CD4-positive, alpha-beta T cell (primary cell): ENCODE measurements around the gene TSSC4. TPM values are rescaled to one million over a fixed set of nuclear protein-coding genes. Genes with fewer than 3 reads are reported as not detected.

Experiments
- ATAC-seq: fragments of 200-7000 bp; cut with Tn5 transposase; one replicate; pipeline ENCODE4 v1.10.0; 2022; ENCODE audit warnings: mild to moderate bottlenecking; ENCODE audit not compliant: poor library complexity
- CTCF ChIA-PET: fragments of 350-600 bp; sonication (Branson Sonifier 250); formaldehyde crosslinking; loops from one replicate; lab custom pipeline; 2021; ENCODE audit warnings: antibody characterized with exemption, inconsistent platforms; lab: Charles Lee
- POLR2A ChIA-PET: fragments of 350-600 bp; sonication (Branson Sonifier 250); formaldehyde crosslinking; loops from one replicate; lab custom pipeline; 2021; ENCODE audit warnings: antibody characterized with exemption, inconsistent platforms; lab: Charles Lee
- DNase-seq, 14 experiments: peaks; one replicate each; pipeline ENCODE4 v3.0.0-alpha.2; 2013 to 2020; ENCODE audit warnings: mixed read lengths in 2 of 14
- H3K27ac ChIP-seq, 2 donors: one replicate each; pipeline versions ENCODE4 v1.5.1 to v1.7.0; 2013; ENCODE audit warnings: low read length in 2 of 2, low read depth in 1 of 2, mild to moderate bottlenecking in 1 of 2
- H3K27me3 ChIP-seq, 2 experiments: 1 replicate in 1 of 2; 2 replicates in 1 of 2; pipeline versions ENCODE4 v1.6.1 to v1.7.0; 2013; ENCODE audit warnings: low read length in 2 of 2, control low read depth in 1 of 2, mild to moderate bottlenecking in 1 of 2, moderate library complexity in 1 of 2; ENCODE audit not compliant: insufficient read depth in 2 of 2, control insufficient read depth in 1 of 2
- H3K36me3 ChIP-seq: one replicate; pipeline ENCODE4 v1.6.1; 2013; ENCODE audit warnings: low read length, control low read depth; ENCODE audit not compliant: insufficient read depth
- H3K4me1 ChIP-seq: one replicate; pipeline ENCODE4 v1.6.1; 2013; ENCODE audit warnings: low read length, control low read depth; ENCODE audit not compliant: insufficient read depth
- H3K4me3 ChIP-seq: one replicate; pipeline ENCODE4 v1.5.1; 2013; ENCODE audit warnings: mild to moderate bottlenecking, low read length, moderate library complexity
- H3K9me3 ChIP-seq, 2 experiments: 1 replicate in 1 of 2; 2 replicates in 1 of 2; pipeline versions ENCODE4 v1.6.1 to v1.7.0; 2013; ENCODE audit warnings: low read length in 2 of 2, mild to moderate bottlenecking in 2 of 2, control low read depth in 1 of 2, moderate library complexity in 1 of 2; ENCODE audit not compliant: control insufficient read depth in 1 of 2, insufficient read depth in 1 of 2
- H3K27ac Mint-ChIP-seq: one replicate; pipeline ENCODE4 v1.8.0; 2020; ENCODE audit warnings: mixed read lengths
- H3K27me3 Mint-ChIP-seq: one replicate; pipeline ENCODE4 v1.8.0; 2021; ENCODE audit warnings: mixed read lengths
- H3K36me3 Mint-ChIP-seq: one replicate; pipeline ENCODE4 v1.8.0; 2021; ENCODE audit warnings: low read depth, mixed read lengths
- H3K4me1 Mint-ChIP-seq: one replicate; pipeline ENCODE4 v1.8.0; 2021; ENCODE audit warnings: low read depth, mixed read lengths
- H3K4me3 Mint-ChIP-seq: one replicate; pipeline ENCODE4 v1.8.0; 2020; ENCODE audit warnings: mild to moderate bottlenecking, mixed read lengths
- H3K9me3 Mint-ChIP-seq: one replicate; pipeline ENCODE4 v1.8.0; 2020; ENCODE audit warnings: mixed read lengths
- intact Hi-C, 2 experiments: fragments of 100-400 bp; cut with DNase I in 1 of 2; cut with micrococcal nuclease in 1 of 2; formaldehyde crosslinking; loops; one replicate each; pipeline versions ENCODE4 v1.15.1 to v1.9.0; 2023 to 2025; cut with DNase I, micrococcal nuclease
- total RNA-seq, 174 experiments: library from RNA in 2 of 174; stranded (reverse) in 2 of 174; gene quantifications; one replicate each; pipeline ENCODE4 v1.2.3 and lab custom pipeline; 2021 to 2026
- TF ChIP-seq, protein P1 (sequence below): fragments of 200-600 bp; IDR thresholded peaks from one replicate; pipeline ENCODE4 v1.8.0; 2022; ENCODE audit warnings: antibody characterized with exemption, mild to moderate bottlenecking

Gene TSSC4
- total RNA-seq, 2 experiments from 2014 or later = 47.5 to 50.0 TPM

- Mint-ChIP-seq H3K9me3 (no peaks in the 10 kb centered on the region), H3K4me3 (no peak overlapping the region), H3K27ac (no peak overlapping the region), H3K27me3 (no peaks in the 10 kb centered on the region), H3K36me3 (no peaks in the 10 kb centered on the region), H3K4me1 (no peaks in the 10 kb centered on the region)
- Histone ChIP-seq H3K27me3 (no peaks in the 10 kb centered on the region), H3K9me3 (no peaks in the 10 kb centered on the region), H3K36me3 (no peaks in the 10 kb centered on the region), H3K4me1 (peaks cover 3% of the 10 kb centered on the region), H3K4me3 (no peak overlapping the region), H3K27ac (no peak overlapping the region)
- TF ChIP-seq, protein P1, sequence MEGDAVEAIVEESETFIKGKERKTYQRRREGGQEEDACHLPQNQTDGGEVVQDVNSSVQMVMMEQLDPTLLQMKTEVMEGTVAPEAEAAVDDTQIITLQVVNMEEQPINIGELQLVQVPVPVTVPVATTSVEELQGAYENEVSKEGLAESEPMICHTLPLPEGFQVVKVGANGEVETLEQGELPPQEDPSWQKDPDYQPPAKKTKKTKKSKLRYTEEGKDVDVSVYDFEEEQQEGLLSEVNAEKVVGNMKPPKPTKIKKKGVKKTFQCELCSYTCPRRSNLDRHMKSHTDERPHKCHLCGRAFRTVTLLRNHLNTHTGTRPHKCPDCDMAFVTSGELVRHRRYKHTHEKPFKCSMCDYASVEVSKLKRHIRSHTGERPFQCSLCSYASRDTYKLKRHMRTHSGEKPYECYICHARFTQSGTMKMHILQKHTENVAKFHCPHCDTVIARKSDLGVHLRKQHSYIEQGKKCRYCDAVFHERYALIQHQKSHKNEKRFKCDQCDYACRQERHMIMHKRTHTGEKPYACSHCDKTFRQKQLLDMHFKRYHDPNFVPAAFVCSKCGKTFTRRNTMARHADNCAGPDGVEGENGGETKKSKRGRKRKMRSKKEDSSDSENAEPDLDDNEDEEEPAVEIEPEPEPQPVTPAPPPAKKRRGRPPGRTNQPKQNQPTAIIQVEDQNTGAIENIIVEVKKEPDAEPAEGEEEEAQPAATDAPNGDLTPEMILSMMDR = no peak
- ATAC-seq = no peak
- ChIA-PET CTCF (no interaction called here), POLR2A (no interaction called here)
- no peak for DNase-seq
- intact Hi-C loops = no loop called here
Observed at GRCh38 chr11:2410616-2411015, 10.1 kb downstream of the TSSC4 start.

DNA sequence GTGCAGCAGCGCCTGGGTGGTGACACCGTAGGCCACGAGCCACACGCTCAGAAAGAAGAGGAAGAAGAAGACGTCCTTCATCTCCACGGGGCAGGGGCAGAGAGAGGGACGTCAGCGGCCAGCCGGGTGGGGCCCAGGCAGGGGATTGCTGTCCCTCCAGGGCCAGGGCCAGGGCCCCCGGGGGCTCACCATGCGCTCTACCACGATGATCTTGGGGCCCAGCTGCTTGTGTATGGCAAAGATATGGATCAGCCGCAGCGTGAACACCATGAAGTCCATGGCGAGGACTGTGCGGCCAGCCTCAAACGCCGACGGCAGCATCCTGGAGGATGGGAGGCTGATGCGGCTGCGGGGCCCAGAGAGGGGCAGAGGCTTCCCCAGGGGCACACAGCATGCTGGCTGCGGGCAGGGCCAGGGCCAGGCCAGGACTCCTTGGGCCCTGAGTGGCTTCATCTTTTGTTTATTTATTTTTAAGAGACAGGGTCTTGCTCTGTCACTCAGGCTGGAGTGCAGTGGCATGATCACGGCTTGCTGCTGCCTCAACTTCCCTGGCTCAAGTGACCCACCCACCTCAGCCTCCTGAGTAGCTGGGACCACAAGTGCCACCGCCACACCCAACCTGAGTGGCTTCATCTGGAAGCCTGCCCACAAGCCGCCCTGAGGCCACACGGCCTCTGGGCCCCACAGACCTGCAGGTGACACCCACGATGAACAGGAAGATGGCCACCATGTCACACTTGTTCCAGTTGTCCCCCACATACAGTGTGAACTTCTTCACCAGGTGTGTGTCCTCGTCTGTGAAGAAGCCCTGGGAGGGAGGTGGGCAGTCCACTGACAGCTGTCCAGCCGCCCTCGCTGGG, 11.1 kb downstream of the TSSC4 start:
- Mint-ChIP-seq H3K9me3 (no peaks in the 10 kb centered on the region), H3K4me1 (no peaks in the 10 kb centered on the region), H3K27ac (no peak overlapping the region), H3K4me3 (no peak overlapping the region), H3K27me3 (no peaks in the 10 kb centered on the region), H3K36me3 (no peaks in the 10 kb centered on the region)
- DNase-seq (no peak), ATAC-seq (no peak)
- intact Hi-C loops = no loop called here
- H3K27me3 ChIP-seq = no peaks in the 10 kb centered on the region
- H3K36me3 ChIP-seq = no peaks in the 10 kb centered on the region
- CTCF ChIA-PET = no interaction called here
- no peaks in the 10 kb centered on the region for H3K9me3 ChIP-seq
- no peak overlapping the region for H3K4me3 ChIP-seq
- H3K4me1 ChIP-seq = peaks cover 3% of the 10 kb centered on the region
- TF ChIP-seq, protein P1 = no peak
- POLR2A ChIA-PET = interaction anchor here (1.7 kb wide), 1 partner anchor 11 kb away, joined by 5 read pairs; the partner anchor contains the start of gene TSSC4
- no peak overlapping the region for H3K27ac ChIP-seq

GRCh38 chr11:2412323-2412722, 11.8 kb downstream of the TSSC4 start:
- no peaks in the 10 kb centered on the region for H3K4me1 ChIP-seq
- H3K36me3 ChIP-seq = no peaks in the 10 kb centered on the region
- H3K27me3 ChIP-seq = no peaks in the 10 kb centered on the region
- H3K9me3 ChIP-seq = no peaks in the 10 kb centered on the region
- Mint-ChIP-seq H3K4me1 (no peaks in the 10 kb centered on the region), H3K9me3 (no peaks in the 10 kb centered on the region), H3K36me3 (no peaks in the 10 kb centered on the region), H3K27me3 (no peaks in the 10 kb centered on the region), H3K27ac (no peak overlapping the region), H3K4me3 (no peak overlapping the region)
- ATAC-seq (no peak), DNase-seq (no peak)
- H3K27ac ChIP-seq = no peak overlapping the region
- intact Hi-C loops = no loop called here
- ChIA-PET CTCF (no interaction called here), POLR2A (interaction anchor here (1.7 kb wide), 1 partner anchor 12 kb away, joined by 5 read pairs; the partner anchor contains the start of gene TSSC4)
- TF ChIP-seq, protein P1 = no peak
- no peak overlapping the region for H3K4me3 ChIP-seq
